Liver (tissue), 9 donors: ENCODE measurements around the gene SHOC2. TPM values are rescaled to one million over a fixed set of nuclear protein-coding genes. Genes with fewer than 3 reads are reported as not detected.

Experiments
- DNase-seq: peaks from one replicate; pipeline ENCODE4 v3.0.0-alpha.2; 2017; ENCODE audit warnings: low spot score
- H3K27ac ChIP-seq, 2 donors: one replicate each; pipeline ENCODE4 v1.7.0; 2013; ENCODE audit warnings: inconsistent platforms in 2 of 2, low read length in 2 of 2, control low read depth in 1 of 2, low read depth in 1 of 2, mild to moderate bottlenecking in 1 of 2
- H3K27me3 ChIP-seq, 4 donors: one replicate each; pipeline versions ENCODE4 v1.6.1 to v1.7.0; 2013; ENCODE audit warnings: low read length in 3 of 4, inconsistent platforms in 1 of 4, mild to moderate bottlenecking in 1 of 4, moderate library complexity in 1 of 4; ENCODE audit not compliant: control insufficient read depth in 4 of 4, insufficient read depth in 4 of 4
- H3K36me3 ChIP-seq, 4 donors: one replicate each; pipeline versions ENCODE4 v1.6.1 to v1.7.0; 2013; ENCODE audit warnings: low read length in 3 of 4, mild to moderate bottlenecking in 3 of 4, low read depth in 1 of 4, moderate library complexity in 1 of 4; ENCODE audit not compliant: control insufficient read depth in 4 of 4, insufficient read depth in 3 of 4
- H3K4me1 ChIP-seq, 4 donors: one replicate each; pipeline versions ENCODE4 v1.6.1 to v1.7.0; 2013; ENCODE audit warnings: low read length in 3 of 4, mild to moderate bottlenecking in 3 of 4, moderate library complexity in 1 of 4; ENCODE audit not compliant: control insufficient read depth in 4 of 4, insufficient read depth in 4 of 4
- H3K4me3 ChIP-seq, 3 donors: one replicate each; pipeline versions ENCODE4 v1.6.1 to v1.7.0; 2013; ENCODE audit warnings: low read length in 3 of 3, control low read depth in 1 of 3, low read depth in 1 of 3, mild to moderate bottlenecking in 1 of 3
- H3K9ac ChIP-seq, 2 donors: one replicate each; pipeline ENCODE4 v1.7.0; 2013; ENCODE audit warnings: low read length in 2 of 2, mild to moderate bottlenecking in 2 of 2, moderate library complexity in 2 of 2, control low read depth in 1 of 2, low read depth in 1 of 2
- H3K9me3 ChIP-seq, 4 donors: one replicate each; pipeline versions ENCODE4 v1.6.1 to v1.7.0; 2013; ENCODE audit warnings: low read length in 3 of 4; ENCODE audit not compliant: control insufficient read depth in 4 of 4
- EGR1 ChIP-seq, 2 donors: IDR thresholded peaks; 2 replicates each; pipeline ENCODE4 v1.6.1; 2016 to 2018; ENCODE audit warnings: antibody characterized with exemption in 2 of 2, low read depth in 2 of 2
- FOXA1 ChIP-seq: IDR thresholded peaks from 2 replicates; pipeline ENCODE4 v1.6.1; 2016; ENCODE audit warnings: antibody characterized with exemption
- FOXA2 ChIP-seq: IDR thresholded peaks from 2 replicates; pipeline ENCODE4 v1.6.1; 2016; ENCODE audit warnings: antibody characterized with exemption
- GABPA ChIP-seq, 2 donors: IDR thresholded peaks in 1 of 2; conservative IDR thresholded peaks in 1 of 2; 2 replicates each; pipeline ENCODE4 v1.6.1; 2016; ENCODE audit warnings: antibody characterized with exemption in 2 of 2, mild to moderate bottlenecking in 1 of 2, moderate library complexity in 1 of 2
- HNF4A ChIP-seq, 2 donors: conservative IDR thresholded peaks; 2 replicates each; pipeline ENCODE4 v1.6.1; 2016; ENCODE audit warnings: antibody characterized with exemption in 2 of 2, mild to moderate bottlenecking in 2 of 2
- HNF4G ChIP-seq: IDR thresholded peaks from 2 replicates; pipeline ENCODE4 v1.6.1; 2016; ENCODE audit warnings: antibody characterized with exemption
- JUND ChIP-seq, 2 donors: IDR thresholded peaks; 2 replicates each; pipeline ENCODE4 v1.6.1; 2016; ENCODE audit warnings: antibody characterized with exemption in 2 of 2
- NR2F2 ChIP-seq: IDR thresholded peaks from 2 replicates; pipeline ENCODE4 v1.6.1; 2016; ENCODE audit warnings: antibody characterized with exemption
- RAD21 ChIP-seq, 2 donors: IDR thresholded peaks; 2 replicates each; pipeline ENCODE4 v1.6.1; 2016; ENCODE audit warnings: antibody characterized with exemption in 2 of 2, mild to moderate bottlenecking in 2 of 2
- RXRA ChIP-seq, 2 donors: IDR thresholded peaks; 2 replicates each; pipeline ENCODE4 v1.6.1; 2017 to 2018; ENCODE audit warnings: antibody characterized with exemption in 2 of 2, mild to moderate bottlenecking in 1 of 2
- SP1 ChIP-seq: IDR thresholded peaks from 2 replicates; pipeline ENCODE4 v1.6.1; 2018; ENCODE audit warnings: antibody characterized with exemption, mild to moderate bottlenecking
- TAF1 ChIP-seq: conservative IDR thresholded peaks from 2 replicates; pipeline ENCODE4 v1.6.1; 2016; ENCODE audit warnings: antibody characterized with exemption, mild to moderate bottlenecking
- YY1 ChIP-seq: IDR thresholded peaks from 2 replicates; pipeline ENCODE4 v1.6.1; 2016; ENCODE audit warnings: antibody characterized with exemption, mild to moderate bottlenecking
- WGBS: extraction: QIAGEN DNeasy Blood & Tissue Kit; methylation state at CpG from one replicate; pipeline ENCODE4 v1.1.7; 2013; 5-methylcytosine and 5-hydroxymethylcytosine counted together
- polyA plus RNA-seq, 2 donors: library from polyadenylated mRNA; stranded (reverse) in 1 of 2; unstranded in 1 of 2; fragments of 200-250 nt in 1 of 2; fragments of >200 nt in 1 of 2; fragmentation: Nextera tagmentation in 1 of 2; extraction: Ambion mirVana in 1 of 2; gene quantifications; one replicate each; pipeline versions ENCODE4 v1.2.1 to v1.2.3, GENCODE V29; 2013 to 2015
- total RNA-seq, 2 donors: library from RNA; depleted of rRNA; stranded (reverse); fragments of >200 nt; gene quantifications; one replicate each; pipeline ENCODE4 v1.2.3, GENCODE V29; 2014
- TF ChIP-seq, protein P1 (sequence below): IDR thresholded peaks from 2 replicates; pipeline ENCODE4 v1.6.1; 2016; ENCODE audit warnings: antibody characterized with exemption
- TF ChIP-seq, protein P2 (sequence below): IDR thresholded peaks from 2 replicates; pipeline ENCODE4 v1.6.1; 2016; ENCODE audit warnings: antibody characterized with exemption, mild to moderate bottlenecking
- TF ChIP-seq, protein P3 (sequence below): fragments of 150-350 bp; IDR thresholded peaks from 2 replicates; pipeline ENCODE4 v1.5.1; 2017; ENCODE audit warnings: improper control_type of control experiment, low read depth, low read length; ENCODE audit not compliant: missing input control
- TF ChIP-seq, protein P4 (sequence below): IDR thresholded peaks from 2 replicates; pipeline ENCODE4 v1.6.1; 2016; ENCODE audit warnings: antibody characterized with exemption
- TF ChIP-seq, protein P5 (sequence below): IDR thresholded peaks from 2 replicates; pipeline ENCODE4 v1.6.1; 2016; ENCODE audit warnings: antibody characterized with exemption
- donor health status: healthy.
- donor health status: healthy.
- donor health status: healthy.
- donor health status: healthy.
- donor health status: healthy.

The SHOC2 gene
- total and polyA plus RNA-seq, 4 donors: 7.8 to 33.7 (median 17.9) TPM

DNA sequence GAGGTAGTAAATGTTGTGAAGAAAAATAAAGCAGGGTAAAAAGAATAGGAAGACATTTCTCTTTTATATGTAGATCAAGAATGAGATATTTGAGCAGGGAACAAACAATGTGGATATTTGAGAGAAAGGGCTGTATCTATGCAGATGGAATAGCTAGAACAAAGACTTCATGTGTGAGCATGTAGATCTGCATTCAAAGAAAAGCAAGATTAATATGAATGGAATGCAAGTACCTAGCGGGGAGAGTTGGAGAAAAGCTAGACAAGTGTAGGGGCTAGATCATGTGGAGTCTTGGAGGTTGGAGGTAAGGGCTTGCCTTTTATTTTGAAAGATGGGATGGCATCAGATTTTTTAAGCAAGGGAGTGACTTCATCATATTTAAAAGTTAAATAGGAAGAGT lies 27.1 kb downstream of the SHOC2 start:
- 99% methylated on average over 1 of the region's 1 CpG for WGBS
- DNase-seq: no peak
- Histone ChIP-seq H3K4me1 (no peaks in the 10 kb centered on the region), H3K27ac (no peak overlapping the region), H3K4me3 (no peak overlapping the region), H3K9me3 (no peaks in the 10 kb centered on the region), H3K9ac (no peak overlapping the region), H3K27me3 (no peaks in the 10 kb centered on the region), H3K36me3 (no peaks in the 10 kb centered on the region)
- TF ChIP-seq GABPA (IDR thresholded peaks at IDR 0.05 in 1 of 2, conservative IDR thresholded peaks at IDR 0.05 in 1 of 2): no peak
- TF ChIP-seq HNF4G: no peak
- TF ChIP-seq, protein P1, sequence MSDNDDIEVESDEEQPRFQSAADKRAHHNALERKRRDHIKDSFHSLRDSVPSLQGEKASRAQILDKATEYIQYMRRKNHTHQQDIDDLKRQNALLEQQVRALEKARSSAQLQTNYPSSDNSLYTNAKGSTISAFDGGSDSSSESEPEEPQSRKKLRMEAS: no peak
- TF ChIP-seq, protein P2, sequence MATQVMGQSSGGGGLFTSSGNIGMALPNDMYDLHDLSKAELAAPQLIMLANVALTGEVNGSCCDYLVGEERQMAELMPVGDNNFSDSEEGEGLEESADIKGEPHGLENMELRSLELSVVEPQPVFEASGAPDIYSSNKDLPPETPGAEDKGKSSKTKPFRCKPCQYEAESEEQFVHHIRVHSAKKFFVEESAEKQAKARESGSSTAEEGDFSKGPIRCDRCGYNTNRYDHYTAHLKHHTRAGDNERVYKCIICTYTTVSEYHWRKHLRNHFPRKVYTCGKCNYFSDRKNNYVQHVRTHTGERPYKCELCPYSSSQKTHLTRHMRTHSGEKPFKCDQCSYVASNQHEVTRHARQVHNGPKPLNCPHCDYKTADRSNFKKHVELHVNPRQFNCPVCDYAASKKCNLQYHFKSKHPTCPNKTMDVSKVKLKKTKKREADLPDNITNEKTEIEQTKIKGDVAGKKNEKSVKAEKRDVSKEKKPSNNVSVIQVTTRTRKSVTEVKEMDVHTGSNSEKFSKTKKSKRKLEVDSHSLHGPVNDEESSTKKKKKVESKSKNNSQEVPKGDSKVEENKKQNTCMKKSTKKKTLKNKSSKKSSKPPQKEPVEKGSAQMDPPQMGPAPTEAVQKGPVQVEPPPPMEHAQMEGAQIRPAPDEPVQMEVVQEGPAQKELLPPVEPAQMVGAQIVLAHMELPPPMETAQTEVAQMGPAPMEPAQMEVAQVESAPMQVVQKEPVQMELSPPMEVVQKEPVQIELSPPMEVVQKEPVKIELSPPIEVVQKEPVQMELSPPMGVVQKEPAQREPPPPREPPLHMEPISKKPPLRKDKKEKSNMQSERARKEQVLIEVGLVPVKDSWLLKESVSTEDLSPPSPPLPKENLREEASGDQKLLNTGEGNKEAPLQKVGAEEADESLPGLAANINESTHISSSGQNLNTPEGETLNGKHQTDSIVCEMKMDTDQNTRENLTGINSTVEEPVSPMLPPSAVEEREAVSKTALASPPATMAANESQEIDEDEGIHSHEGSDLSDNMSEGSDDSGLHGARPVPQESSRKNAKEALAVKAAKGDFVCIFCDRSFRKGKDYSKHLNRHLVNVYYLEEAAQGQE: no peak
- no peak for TF ChIP-seq JUND (IDR thresholded peaks at IDR 0.05)
- TF ChIP-seq SP1: no peak
- TF ChIP-seq, protein P3, sequence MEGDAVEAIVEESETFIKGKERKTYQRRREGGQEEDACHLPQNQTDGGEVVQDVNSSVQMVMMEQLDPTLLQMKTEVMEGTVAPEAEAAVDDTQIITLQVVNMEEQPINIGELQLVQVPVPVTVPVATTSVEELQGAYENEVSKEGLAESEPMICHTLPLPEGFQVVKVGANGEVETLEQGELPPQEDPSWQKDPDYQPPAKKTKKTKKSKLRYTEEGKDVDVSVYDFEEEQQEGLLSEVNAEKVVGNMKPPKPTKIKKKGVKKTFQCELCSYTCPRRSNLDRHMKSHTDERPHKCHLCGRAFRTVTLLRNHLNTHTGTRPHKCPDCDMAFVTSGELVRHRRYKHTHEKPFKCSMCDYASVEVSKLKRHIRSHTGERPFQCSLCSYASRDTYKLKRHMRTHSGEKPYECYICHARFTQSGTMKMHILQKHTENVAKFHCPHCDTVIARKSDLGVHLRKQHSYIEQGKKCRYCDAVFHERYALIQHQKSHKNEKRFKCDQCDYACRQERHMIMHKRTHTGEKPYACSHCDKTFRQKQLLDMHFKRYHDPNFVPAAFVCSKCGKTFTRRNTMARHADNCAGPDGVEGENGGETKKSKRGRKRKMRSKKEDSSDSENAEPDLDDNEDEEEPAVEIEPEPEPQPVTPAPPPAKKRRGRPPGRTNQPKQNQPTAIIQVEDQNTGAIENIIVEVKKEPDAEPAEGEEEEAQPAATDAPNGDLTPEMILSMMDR: no peak
- TF ChIP-seq FOXA2: no peak
- TF ChIP-seq NR2F2: no peak
- TF ChIP-seq FOXA1: no peak
- no peak for TF ChIP-seq TAF1
- no peak for TF ChIP-seq YY1
- TF ChIP-seq EGR1 (IDR thresholded peaks at IDR 0.05; ENCODE audit: low read depth in 2 of 2): no peak
- TF ChIP-seq RXRA (IDR thresholded peaks at IDR 0.05): no peak
- TF ChIP-seq HNF4A (conservative IDR thresholded peaks at IDR 0.05): no peak
- TF ChIP-seq, protein P4, sequence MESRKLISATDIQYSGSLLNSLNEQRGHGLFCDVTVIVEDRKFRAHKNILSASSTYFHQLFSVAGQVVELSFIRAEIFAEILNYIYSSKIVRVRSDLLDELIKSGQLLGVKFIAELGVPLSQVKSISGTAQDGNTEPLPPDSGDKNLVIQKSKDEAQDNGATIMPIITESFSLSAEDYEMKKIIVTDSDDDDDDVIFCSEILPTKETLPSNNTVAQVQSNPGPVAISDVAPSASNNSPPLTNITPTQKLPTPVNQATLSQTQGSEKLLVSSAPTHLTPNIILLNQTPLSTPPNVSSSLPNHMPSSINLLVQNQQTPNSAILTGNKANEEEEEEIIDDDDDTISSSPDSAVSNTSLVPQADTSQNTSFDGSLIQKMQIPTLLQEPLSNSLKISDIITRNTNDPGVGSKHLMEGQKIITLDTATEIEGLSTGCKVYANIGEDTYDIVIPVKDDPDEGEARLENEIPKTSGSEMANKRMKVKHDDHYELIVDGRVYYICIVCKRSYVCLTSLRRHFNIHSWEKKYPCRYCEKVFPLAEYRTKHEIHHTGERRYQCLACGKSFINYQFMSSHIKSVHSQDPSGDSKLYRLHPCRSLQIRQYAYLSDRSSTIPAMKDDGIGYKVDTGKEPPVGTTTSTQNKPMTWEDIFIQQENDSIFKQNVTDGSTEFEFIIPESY: no peak
- no peak for TF ChIP-seq RAD21 (IDR thresholded peaks at IDR 0.05)
- TF ChIP-seq, protein P5, sequence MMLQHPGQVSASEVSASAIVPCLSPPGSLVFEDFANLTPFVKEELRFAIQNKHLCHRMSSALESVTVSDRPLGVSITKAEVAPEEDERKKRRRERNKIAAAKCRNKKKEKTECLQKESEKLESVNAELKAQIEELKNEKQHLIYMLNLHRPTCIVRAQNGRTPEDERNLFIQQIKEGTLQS: no peak
